ENCODE results near the gene KLHL1.

Gene KLHL1

GRCh38 chr13:70016116-70016515, 92.1 kb downstream of the KLHL1 start:
- DNase-seq (ENCODE audit: low read depth in 2 of 2): no peak

GRCh38 chr13:70014337-70014736, 93.9 kb downstream of the KLHL1 start:
- no peak for DNase-seq (ENCODE audit: low read depth in 2 of 2)

GRCh38 chr13:69999875-70000274, 108.4 kb downstream of the KLHL1 start:
- no peak for DNase-seq (ENCODE audit: low read depth in 2 of 2)

DNA sequence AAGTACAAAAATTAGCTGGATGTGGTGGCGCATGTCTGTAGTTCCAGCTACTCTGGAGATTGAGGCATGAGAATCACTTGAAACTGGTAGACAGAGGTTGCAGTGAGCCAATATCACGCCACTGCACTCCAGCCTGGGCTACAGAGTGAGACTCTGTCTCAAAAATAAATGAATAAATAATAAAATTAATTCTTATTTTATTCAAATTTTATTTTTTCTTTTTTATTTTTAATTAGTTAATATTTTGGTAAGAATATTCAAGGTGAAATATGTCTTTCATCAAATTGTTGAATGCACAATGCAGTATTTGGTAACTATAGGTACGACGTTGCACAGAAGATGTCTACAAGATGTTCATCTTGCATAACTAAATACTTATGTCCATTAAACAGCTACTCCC, 111.2 kb downstream of the KLHL1 start:
- DNase-seq (ENCODE audit: low read depth in 2 of 2): no peak

GRCh38 chr13:69980799-69981198, 127.5 kb downstream of the KLHL1 start:
- DNase-seq (ENCODE audit: low read depth in 2 of 2): no peak

DNA sequence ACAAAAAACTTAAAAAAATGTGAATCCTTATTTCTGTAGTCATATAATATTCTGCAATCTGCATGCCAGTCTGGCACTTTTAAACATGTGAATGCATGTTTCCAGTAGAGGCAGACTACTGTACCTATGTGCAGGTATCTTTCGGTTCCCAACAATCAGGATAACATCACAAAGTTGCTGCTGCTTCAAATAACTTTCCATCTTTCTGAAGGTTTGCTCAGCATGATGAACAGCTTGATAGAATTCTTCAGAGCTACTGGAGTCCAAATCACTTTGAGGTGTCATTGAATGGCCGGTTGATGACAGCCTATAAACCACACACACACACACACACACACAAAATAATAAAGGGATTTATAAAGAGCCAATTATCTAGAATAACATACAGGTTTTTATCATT, 132.8 kb downstream of the KLHL1 start:
- no peak for DNase-seq (ENCODE audit: low read depth in 2 of 2)

GRCh38 chr13:69970520-69970919, 137.7 kb downstream of the KLHL1 start:
- no peak for DNase-seq (ENCODE audit: low read depth in 2 of 2)

GRCh38 chr13:69959046-69959445, 149.2 kb downstream of the KLHL1 start:
- no peak for DNase-seq (ENCODE audit: low read depth in 2 of 2)

DNA sequence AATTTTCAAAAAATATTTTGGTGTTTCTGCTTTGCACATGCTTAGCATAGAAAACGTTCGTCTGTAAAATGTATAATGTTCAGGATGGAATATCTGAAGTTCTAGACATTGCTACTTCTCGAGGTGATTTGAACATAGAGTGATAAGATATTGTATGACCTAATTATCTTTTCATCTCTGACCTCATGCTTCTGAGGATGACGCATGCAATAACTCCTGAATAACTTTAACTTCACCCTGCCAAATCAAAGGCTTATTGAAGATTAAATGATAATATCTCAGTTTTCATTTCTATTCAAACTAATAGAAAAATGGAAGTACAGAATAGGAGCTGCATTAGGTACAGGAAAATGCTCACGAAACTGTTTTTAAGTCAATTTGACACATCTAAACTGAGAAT, 151.4 kb downstream of the KLHL1 start:
- DNase-seq (ENCODE audit: low read depth in 2 of 2): no peak

DNA sequence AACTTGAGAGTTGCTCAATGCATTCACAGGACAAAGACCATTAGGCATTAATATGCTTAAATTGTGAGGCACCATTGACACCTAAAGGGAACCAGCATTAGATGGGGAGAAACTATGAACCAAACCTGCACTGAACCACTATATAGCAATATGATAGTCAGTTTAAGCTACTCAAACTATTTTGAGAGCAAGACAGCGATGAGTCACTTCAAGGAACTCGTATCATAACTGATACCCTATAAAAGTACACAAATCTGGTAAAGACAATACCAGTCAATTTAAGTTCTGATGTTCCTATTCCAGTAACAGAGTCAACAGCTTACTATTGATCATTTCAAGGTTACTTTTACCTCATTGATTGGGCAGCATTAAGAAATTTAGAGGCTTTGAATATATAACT, 151.9 kb downstream of the KLHL1 start:
- no peak for DNase-seq (ENCODE audit: low read depth in 2 of 2)

DNA sequence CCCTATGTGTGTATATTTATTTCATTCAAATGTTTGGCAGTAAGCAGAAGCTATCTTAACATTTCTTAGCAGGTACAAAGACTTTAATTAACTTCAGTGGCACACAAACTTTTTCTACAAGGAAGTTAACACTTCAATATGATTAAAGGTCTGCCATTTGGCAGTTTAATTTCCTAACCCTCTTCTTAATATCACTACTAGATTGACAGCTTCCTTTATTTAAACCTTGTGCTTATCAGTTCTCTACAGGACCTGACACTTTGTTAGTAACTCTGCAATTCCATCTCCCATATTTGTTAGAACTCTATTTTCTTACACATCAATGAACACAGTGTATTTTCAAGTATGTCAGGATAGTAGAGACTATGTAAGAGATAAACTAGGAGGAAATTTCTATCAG, 153.0 kb downstream of the KLHL1 start:
- no peak for DNase-seq (ENCODE audit: low read depth in 2 of 2)

DNA sequence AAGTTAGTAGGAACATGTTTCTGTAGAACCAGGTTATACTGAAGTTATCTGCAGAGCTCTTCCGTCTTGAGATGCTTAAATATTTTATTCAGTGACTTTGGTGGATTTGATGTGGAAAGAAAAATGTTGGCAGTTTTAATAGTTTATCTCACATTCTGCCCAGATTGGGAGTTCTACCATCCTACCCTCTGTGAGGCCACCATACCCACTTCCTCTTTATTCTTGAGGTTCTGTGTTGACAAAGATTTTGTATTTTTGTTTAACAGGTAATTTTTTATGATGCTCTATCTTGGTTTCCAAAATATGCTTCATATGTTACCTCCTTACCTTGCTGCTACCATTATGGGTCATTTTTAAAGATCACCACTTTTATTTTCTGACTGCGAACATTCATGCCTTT, 156.8 kb downstream of the KLHL1 start:
- no peak for DNase-seq (ENCODE audit: low read depth in 2 of 2)

DNA sequence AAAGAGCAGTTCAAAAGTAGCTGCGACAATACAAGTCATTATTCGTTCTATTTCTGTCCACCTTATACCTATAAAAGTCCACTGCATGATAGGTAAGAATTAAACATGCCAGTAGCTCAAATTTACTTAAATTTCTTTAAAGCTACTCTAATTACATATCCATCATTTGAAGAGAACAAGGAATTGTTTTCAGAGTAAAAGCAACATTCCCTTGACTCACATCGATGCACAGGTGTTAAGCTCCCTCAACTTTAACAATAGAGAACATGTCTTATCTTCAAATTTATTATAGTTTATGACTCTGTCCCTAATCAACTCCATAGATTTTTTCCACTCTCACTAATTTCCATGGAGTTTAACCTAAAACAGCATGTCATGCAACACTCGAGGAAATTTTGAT, 158.1 kb downstream of the KLHL1 start:
- DNase-seq (ENCODE audit: low read depth in 2 of 2): no peak

GRCh38 chr13:69948016-69948415, 160.2 kb downstream of the KLHL1 start:
- no peak for DNase-seq (ENCODE audit: low read depth in 2 of 2)

GRCh38 chr13:69947582-69947981, 160.7 kb downstream of the KLHL1 start:
- no peak for DNase-seq (ENCODE audit: low read depth in 2 of 2)

DNA sequence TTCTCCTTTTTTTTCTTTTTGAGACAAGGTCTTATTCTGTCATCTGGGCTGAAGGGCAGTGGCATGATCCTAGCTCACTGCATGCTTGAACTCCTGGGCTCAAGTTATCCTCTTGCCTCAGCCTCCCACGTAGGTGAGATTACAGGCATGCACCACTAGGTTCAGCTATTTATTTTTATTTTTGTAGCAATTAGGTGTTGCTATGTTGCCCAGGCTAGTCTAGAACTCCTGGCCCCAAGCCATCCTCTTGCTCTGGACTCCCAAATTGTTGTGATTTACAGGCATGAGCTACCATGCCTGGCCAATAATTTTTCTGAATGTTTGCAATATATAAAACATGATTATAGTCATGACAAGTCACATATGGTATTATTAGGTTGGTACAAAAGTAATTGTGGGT, 161.7 kb downstream of the KLHL1 start:
- no peak for DNase-seq (ENCODE audit: low read depth in 2 of 2)

DNA sequence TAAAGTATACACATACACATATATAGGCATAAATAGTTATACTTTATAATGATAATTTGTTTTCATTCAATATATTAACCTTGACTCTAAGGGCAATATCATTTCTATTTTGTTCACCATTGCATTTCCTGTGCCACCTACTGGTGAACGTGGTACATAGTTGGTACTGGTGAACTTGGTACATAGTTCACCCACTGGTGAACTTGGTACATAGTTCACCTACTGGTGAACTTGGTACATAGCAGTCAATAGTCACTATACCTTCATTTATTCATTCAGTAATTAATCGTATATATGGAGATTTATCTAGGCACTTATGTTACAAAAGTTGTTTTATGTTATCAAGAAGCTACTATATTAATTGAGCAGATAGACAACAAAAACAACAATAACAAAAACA, 173.2 kb downstream of the KLHL1 start:
- DNase-seq (ENCODE audit: low read depth in 2 of 2): no peak

DNA sequence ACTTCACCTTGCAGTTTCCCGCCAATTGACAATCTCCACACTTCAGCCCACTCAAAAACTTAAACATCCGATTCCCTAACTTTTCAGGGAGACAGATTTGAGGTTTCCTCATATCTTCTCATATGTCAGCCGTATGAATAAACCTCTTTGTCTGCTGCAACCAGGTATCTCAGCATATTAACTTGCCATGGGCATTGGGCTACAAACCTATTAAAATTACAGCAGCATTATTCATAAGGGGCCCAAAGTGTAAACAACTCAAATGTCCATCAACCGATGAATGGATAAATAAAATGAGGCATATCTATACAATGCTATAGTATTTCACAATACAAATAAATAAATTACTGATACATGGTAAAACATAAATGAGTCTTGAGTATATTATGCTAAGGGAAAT, 180.0 kb downstream of the KLHL1 start:
- no peak for DNase-seq (ENCODE audit: low read depth in 2 of 2)

- DNase-seq (ENCODE audit: low read depth in 2 of 2): no peak
Observed at GRCh38 chr13:69921156-69921555, 187.1 kb downstream of the KLHL1 start.

- DNase-seq (ENCODE audit: low read depth in 2 of 2): no peak
Observed at GRCh38 chr13:69912630-69913029, 195.6 kb downstream of the KLHL1 start.

DNA sequence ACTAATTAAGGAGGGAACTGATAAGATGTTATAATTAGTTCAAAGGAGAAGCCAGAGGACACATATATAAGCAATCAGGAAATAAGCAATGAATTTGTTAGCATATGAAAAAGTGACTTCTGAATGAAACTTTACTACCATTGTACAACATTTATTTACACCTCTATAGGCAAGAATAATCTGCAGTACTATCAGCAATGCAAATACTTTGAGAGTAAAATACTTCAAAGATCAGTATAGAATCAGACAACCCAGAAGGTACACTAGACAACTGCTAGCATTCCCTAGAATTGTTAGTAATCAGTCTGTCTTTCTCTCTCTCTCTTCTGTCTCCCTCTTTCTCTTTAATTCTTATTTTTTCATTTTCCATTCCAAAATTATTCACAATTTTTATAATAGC, 197.5 kb downstream of the KLHL1 start:
- no peak for DNase-seq (ENCODE audit: low read depth in 2 of 2)

- DNase-seq (ENCODE audit: low read depth in 2 of 2): no peak
Observed at GRCh38 chr13:69904784-69905183, 203.5 kb downstream of the KLHL1 start.

DNA sequence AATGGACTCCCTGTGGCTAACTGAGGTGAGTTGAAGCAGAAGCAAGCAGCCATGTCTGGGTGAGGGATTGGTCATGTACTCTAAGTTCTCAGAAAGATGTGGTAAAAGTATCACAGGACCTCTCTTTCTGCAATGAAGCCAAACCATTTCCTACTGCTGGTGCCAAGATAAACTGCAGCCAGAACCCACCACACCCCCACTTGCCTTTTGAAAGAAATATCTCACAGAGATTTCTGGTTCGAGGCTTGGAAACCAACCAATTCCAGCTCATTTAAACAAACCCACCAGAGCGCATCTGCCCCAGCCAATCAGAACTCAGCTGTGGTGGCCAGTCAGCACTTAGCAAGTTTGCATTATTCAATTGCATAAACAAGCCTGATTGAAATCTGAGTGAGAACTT, 205.2 kb downstream of the KLHL1 start:
- DNase-seq (ENCODE audit: low read depth in 2 of 2): no peak

GRCh38 chr13:69882451-69882850, 225.8 kb downstream of the KLHL1 start:
- no peak for DNase-seq (ENCODE audit: low read depth in 2 of 2)

DNA sequence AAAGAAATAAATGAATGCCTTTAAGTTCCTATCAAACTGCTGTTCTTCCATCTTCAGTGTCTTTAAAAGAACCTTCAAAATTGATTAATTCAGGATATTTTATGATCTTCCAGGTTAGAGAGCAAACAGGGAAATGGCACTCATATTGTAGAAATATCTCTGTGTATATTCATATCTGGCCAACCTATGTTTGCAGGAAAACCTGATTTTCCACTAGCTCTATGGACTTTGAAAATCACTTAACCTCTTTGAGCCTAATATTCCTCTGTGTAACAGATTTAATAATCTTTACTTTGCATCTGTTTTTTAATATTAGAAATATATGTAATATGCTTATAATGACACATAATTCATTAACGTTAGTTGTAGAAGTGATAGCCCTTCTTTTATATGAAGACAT, 228.3 kb downstream of the KLHL1 start:
- DNase-seq (ENCODE audit: low read depth in 2 of 2): no peak
